HG02981 (cell line): ENCODE results near the gene HADH.

Source experiments
- ATAC-seq: cut with Tn5 transposase; IDR thresholded peaks from one replicate; pipeline ENCODE4 v1.9.1; 2021; ENCODE audit warnings: mild to moderate bottlenecking, moderate library complexity; ENCODE audit not compliant: unreplicated experiment

Gene HADH

GRCh38 chr4:108055787-108056186 is 66.1 kb downstream of the HADH start:
- no peak for ATAC-seq

GRCh38 chr4:108056418-108056817 is 66.7 kb downstream of the HADH start:
- no peak for ATAC-seq

GRCh38 chr4:108058685-108059440 is 69.2 kb downstream of the HADH start:
- no peak for ATAC-seq

DNA sequence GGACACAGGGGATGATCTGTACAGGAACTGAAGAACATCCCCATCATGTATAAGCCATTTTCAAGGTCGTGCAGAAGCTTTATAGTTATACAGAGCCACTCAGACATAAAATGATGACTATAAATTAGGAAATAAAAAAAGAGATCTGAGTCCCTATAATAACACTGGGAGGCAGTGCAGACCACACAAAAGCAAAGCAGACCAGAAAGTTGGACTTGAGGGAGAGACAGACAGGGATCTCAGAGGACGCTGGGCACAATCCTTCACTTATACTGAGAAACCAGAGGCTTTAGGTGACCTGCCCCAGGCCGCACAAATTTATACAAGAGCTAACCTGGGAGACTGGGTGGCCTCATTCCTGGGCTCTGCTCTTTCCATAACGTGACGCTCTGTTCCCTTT is 70.5 kb downstream of the HADH start:
- ATAC-seq = no peak

- ATAC-seq = no peak
These were observed 71.1 kb downstream of the HADH start for GRCh38 chr4:108060686-108061321.

DNA sequence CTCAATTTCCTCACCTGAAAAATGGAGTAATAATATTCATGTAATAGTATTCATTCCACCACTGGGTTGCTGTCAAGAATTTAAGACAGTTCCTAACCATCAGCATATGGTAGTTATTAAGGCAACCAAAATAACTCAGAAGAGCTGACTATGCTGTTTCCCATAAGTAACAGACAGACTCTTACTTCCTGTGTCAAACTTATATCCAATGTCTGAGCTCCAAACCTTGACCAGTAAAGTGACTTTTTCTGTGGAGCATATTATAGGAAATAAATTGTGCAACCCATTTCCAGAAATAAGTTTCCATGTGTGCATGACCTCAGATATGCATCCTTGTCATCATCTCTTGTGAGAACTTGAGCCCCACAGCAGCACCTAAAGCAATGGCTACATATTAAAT is 78.8 kb downstream of the HADH start:
- no peak for ATAC-seq

- ATAC-seq = no peak
These were observed 81.1 kb downstream of the HADH start for GRCh38 chr4:108070775-108071174.

DNA sequence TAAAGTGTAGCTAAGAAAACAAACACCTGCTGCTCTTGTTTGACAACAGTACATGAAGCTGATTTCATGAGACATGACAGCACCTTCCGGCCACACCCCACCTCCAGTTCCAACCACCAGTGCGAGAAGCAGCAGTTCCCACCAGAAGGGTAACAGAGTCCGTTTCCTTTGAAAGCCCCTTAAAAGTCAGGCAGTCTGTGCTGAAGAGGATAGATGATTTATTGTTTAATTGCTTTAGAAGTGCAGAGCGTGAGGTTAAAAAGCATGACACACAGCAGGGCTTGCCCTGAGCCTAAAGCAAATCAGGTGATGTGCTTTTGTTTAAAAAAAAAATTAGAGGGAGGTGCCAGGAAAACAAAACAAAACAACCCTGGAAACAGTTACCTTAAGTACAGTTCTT is 82.6 kb downstream of the HADH start:
- no peak for ATAC-seq

GRCh38 chr4:108078024-108078733 is 88.5 kb downstream of the HADH start:
- no peak for ATAC-seq

DNA sequence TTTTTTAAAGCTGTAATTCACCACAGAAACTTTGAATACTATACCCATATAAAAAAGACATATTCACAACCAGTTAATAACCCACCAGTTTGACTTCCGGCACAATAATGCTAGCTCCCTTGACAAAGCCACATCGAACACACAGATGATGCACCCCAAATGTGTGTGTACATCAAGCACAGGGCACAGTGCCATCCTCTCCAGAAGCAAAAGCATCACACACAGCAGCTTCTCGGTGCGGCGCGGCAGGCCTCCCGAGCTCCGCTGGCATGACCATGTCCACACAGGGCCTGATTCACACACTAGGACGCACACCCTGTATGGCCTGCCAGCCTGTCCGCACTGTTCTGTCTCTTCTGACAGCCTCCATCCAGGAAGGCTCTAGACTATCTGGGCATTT is 91.1 kb downstream of the HADH start:
- no peak for ATAC-seq

GRCh38 chr4:108081256-108081655 is 91.6 kb downstream of the HADH start:
- ATAC-seq = no peak
